GM19452 (cell line): ENCODE data around the gene SYT3.

Source experiments
- ATAC-seq: cut with Tn5 transposase; IDR thresholded peaks from one replicate; pipeline ENCODE4 v1.9.1; 2021; ENCODE audit not compliant: unreplicated experiment

SYT3 gene

DNA sequence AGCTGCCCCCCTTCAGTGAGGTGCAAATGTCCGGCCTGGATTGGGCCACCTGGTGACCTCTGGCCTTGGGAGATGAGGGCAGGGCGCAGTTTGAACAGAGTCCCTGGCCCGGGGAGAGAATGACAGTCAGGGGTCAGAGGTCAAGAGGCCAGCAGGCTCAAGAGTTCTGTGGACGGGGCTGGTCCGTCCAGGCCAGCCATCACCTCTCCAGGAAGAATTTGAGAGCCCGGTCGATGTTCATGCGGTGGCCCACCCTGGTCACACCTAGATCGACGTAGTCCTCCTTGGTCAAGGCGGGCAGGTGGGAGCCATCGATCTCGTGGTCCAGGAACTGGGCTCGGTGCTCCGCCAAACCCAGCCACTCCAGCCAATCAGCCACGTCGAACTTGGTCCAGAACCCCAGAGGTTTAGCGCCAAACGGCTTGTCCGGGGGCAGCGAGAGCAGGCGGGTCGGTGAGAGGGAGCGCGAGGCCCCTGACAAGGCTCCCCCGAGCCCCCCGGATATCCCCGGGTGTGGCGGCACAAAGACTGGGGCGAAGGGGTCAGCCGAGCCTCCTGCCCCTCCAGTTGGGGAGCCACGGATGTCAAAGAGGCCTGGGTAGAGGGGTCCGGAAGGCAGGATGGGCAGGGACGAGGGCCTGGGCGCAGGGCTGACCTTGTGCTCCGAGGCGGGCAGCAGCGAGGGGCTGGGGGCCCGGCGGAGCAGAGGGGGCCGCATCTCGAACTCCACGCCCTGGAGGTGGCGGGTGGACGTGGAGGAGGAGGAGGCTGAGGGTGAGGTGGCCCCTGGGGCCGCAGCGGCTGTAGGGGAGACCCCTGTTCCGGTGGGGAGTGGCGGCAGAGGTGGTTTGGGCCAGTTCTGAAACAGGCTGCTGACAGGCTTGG lies 22.3 kb upstream of the SYT3 start:
- ATAC-seq = no peak

DNA sequence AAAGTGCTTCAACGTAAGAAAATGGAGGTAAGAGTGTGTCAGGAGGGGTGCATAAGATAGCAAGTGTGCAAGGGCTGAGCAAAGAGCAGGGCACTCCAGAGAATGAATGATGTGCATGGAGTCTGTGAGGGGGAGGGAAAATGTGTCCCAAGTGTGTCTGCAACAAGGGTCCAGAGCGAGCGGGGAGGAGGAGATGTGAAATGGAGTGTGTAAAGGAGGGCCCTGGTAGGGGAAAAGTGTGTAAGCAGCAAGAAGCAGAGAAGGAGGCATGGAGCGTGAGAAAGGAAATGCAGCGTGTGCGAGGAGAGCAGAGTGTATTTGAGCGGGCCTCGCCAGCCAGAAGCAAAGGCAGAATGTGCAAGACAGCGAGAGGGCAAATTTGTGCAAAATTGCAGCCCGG lies 21.3 kb upstream of the SYT3 start:
- no peak for ATAC-seq

DNA sequence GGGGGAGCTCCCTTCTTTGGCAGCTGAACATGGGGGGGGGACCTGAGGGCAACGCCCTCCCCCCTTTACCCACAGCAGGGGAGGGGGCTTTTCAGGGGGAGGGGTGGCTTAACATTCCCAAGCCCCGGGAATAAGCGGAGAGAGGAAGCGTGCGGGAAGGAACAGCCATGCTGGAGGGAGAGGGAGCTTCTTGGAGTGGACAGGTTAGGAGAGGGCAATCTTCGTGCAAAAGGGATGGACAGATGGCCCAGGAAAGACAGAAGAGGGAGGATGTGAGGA lies 20.3 kb upstream of the SYT3 start:
- ATAC-seq = no peak

DNA sequence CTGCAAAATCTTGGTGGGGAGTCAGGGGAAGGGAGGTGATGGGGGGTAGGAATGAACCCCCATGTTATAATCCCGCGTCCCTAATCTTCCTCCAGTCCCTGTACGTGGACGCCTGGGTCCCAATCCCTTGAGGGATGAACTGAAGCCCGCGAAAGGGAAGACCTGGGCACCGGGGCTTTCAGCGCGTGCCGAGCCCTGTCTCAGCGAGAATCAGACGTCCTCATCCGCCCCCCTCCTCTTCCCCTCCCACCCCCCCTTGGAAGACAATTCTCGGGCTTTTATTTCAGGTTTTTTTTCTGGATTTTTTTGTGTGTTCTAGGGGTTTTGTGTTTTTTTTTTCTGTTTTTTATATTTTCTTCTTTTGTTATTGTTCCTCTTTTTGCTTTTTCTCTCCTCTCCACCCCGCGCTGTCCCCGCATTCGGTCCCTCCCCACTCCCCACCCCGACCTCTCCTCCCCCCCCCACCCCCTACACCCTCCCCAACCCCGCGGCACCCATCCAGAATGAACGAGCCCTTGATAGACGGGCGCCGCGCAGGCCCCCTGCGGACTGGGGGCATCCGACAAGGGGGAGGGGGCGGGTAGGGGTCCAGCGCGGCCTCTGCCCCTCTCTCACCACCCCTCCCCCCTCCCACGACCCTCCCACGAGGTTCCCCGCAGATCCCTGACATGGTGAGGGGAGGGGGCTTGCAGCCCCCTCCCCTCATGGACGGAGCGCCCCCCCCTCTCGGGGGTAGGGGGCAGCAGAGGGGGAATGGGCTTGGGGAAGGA lies 19.8 kb upstream of the SYT3 start:
- no peak for ATAC-seq

DNA sequence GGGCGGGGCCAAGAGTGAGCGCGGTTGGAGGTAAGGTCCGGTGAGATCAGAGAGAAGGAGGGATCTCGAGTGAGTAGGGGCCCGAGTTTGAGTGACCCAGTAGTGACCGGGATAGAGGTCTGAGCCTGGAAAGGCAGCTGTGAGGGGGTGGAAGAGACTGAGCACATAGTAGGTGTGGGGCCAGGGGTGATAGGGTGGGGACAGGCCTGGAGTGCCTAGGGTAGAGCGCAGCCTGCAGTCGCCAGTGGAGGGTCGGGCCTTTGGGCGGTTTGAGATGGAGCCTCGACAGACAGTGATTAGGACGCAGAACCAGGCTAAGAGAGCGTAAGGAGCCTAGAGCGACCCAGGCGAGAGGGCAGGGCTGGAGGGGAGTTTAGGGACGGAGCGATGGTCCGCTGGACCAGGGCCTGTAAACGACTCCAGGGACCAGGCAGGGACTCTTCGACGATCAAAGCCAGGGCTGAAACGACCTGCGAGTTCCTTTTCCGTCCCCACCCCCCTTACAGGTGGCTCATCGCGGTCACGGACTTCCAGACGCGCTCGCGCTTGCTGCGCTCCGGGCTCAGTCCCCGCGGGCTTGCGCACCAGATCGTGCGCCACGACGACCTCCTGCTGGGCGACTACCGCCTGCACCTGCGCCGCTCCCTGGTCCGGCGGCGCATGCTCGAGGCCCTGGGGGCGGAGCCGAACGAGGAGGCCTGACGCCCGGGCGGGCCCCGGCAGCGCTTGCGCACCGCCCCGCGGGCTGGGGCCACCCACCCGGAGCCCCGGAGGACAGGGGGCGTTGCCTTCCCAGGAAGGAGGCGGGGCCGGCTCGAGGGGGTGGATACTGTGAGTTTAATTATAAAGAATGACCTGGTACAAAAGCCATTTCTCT lies 19.0 kb upstream of the SYT3 start:
- ATAC-seq = no peak

DNA sequence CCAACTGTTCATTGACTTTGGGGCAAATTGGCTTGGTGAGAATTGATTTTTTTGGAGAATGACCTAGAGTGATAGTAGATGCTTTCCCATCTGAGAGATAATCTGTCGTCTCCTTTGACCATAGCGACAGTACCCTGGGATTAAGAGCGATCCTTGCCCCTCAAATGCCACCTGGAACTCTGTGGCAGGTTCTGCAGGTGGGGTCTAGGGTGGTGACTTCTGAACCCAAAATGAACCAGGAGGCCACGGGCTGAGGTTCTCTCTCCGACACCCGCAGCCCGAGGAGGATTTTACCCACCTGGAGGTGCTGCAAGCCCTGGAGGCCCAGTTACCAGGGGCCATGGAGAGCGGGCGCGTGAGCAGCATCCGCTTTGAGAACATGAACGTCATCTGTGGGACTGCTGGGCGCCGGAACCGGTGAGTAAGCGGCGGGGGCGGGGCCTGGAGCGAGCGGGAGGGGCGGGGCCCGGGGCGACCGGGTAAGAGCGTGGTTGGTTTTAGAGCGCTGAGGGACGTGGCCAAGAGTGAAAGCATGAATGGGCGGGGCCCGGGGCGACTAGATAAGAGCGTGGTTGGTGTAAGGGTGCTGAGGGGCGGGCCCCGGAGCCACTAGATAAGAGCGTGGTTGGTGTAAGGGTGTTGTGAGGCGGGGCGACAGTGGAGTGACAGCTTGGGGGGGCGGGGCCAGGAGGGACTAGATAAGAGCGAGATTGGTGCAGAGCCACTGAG lies 18.2 kb upstream of the SYT3 start:
- ATAC-seq = no peak

DNA sequence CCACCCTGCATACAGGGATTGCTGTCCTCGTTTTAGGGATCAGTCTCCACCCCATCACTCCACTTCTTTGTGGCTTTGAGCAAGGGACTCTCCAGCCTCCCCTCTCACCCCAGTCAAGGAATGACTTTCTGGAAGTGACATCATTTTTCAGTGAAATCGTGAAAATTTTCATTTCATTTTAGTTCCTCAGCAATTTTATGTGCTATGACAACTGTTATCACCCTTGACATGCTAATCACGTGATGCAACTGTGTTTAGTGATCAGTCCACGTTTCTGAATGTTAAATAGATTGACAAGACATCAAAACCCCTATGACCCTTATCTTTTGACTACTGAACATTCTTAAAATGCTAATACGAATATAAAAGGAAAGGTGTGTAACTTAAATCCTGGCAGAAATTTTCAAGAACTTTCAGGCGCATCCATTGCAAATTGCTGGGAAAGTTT lies 17.6 kb upstream of the SYT3 start:
- no peak for ATAC-seq

DNA sequence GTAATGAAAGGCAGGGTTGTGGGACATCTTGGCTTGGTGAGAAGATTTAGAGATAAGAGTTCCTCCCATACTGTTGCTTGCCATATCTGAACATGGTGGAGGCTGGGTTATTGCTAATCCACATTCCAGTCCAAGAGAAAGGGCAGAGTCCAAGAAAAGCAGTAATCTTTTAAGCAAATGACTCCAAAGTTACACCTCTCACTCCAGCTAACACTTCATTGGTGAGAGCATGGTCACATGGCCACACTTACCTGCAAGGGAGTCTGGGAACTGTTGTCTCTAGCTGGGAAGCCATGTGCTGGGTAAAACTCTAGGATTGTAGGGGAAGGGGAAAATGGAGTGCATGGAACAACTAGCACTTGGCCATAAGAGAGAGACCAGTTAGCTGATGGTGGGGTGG lies 15.2 kb upstream of the SYT3 start:
- no peak for ATAC-seq

DNA sequence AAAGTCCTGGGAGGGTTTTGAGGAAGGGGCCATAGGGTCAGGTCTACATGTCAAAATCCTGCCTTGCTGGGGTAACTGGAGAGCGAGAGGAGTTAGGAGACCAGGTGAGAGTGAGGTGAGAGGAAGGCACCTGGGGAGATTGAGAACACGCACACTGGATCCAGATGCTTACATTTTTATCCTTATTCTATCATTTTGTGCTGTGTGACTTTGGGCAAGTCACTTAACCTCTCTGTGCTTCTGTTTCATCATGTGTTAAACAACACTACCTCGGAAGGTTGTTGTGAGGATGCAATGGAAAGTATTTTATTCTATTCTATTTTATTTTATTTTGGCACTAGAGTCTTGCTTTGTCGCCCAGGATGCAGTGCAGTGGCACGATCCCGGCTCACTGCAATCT lies 13.0 kb upstream of the SYT3 start:
- ATAC-seq = no peak

DNA sequence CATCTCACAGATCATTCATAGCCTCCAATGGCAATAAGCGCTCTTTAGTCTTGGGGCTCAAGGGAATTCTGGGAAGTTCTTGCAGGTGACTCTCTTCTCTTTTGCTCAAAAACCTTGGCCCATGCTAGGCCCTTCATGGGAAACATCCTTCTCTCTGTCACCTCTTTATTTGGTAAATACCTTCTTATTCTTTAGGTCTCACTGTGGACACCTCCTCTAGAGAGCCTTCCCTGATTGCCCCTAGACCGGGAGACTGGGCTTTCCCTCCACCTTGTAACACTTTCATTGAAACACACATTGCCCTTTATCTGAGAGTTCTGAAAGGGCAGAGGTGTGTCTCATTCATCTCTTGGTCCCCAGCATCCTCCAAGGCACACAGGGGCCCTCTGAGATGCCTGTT lies 11.5 kb upstream of the SYT3 start:
- ATAC-seq = no peak

DNA sequence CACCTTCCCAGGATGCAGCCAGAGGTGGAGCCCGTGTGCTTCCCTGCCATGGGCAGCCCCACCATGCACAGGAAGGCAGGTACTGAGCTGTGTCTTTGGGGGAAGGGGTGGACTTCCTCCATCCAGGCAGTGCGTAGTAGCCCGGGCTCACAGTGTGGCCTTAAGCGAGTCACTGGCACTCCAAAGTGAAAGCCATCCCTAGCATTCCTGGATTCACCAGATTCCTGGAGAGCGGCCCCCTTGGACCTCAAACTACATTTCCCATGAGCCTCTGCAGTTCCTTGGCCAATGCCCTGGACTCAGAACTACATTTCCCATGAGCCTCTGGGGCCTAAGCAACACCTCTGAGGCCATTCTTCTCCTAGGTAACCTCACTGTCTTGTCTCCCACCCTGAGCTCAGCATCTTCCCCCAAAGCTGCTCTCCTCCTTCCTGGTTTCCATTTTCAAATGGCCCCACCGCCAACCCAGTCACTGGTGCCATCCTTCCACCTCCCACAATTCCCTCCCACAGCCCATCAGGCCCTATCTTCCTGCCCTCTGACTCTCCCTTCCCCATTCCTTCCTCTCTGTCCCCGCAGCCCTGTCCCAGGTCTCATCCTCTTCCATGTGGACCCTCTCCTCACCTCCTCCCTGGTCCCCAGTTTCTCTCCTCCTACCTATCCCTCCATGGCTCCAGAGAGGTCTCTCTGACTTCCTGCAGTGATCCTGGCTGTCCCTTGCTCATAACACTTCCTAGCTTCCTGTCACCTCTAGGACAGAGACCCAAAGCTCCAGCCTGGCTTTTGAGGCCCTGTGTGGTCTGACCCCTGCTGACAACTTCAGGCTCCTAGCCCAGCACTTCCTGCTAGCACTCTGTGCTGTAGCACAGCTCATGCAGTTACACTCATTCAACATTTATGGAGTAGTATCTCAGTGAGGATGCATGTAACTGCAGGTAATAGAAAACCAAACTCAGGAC lies 10.0 kb upstream of the SYT3 start, which contains the start of gene C19orf81:
C19orf81 (plus strand) TSS at position 13 of the 959 bp plus-strand sequence; CDS start at position 13, 0 bp downstream.
- ATAC-seq = no peak

DNA sequence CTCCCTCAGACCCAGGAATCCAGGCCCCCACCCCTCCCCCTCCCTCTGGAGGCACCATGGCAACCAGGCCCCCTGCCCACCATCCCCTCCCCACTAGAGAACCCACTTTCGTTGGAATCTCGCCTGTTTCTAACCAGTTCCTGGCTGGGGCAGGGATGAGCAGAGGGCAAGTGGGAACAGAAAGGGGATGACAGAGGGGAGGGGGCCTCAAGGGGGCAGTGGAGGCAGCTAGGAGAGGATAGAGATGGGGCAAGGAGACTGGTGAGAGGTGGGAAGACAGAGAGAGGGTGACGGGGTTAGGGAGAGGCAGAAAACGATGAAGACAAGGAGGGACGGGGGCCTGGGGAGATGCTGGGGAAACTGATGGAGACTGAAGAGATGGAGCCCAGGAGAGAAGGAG lies 9.0 kb upstream of the SYT3 start:
- ATAC-seq = no peak

DNA sequence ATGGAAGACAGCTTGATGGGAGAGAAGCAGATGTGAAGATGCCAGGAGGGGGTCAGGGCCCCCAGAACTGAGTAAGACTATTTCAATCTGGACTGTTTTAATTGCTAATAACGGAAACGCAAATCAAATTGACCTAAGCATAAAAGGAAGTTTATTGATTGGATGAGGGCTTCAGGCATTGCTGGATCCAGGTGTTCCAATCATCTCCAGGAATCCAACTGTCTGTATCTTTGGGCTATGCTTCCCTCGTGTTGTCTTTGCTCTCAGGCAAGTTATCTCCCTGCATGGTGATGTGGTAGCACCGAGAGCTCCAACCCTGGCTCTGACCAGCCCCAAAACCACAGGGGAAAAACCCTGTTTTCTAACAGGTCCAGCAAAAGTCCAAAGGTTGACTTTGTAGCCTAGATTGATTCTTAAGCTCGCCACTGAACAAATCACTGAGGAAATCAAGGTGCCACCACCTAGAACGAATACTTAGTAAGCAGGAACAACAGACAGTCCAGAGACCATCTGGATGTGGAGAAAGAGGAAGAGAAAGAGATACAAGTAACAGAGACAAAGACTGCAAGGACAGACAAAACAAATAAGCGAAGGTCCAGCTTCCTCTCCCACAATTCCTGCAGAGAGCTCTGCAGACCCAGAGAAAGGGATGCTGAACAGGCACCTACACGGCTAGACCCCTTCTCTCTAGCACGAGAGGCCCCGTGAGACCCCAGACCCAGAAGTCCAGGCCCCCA lies 8.4 kb upstream of the SYT3 start:
- ATAC-seq = no peak

DNA sequence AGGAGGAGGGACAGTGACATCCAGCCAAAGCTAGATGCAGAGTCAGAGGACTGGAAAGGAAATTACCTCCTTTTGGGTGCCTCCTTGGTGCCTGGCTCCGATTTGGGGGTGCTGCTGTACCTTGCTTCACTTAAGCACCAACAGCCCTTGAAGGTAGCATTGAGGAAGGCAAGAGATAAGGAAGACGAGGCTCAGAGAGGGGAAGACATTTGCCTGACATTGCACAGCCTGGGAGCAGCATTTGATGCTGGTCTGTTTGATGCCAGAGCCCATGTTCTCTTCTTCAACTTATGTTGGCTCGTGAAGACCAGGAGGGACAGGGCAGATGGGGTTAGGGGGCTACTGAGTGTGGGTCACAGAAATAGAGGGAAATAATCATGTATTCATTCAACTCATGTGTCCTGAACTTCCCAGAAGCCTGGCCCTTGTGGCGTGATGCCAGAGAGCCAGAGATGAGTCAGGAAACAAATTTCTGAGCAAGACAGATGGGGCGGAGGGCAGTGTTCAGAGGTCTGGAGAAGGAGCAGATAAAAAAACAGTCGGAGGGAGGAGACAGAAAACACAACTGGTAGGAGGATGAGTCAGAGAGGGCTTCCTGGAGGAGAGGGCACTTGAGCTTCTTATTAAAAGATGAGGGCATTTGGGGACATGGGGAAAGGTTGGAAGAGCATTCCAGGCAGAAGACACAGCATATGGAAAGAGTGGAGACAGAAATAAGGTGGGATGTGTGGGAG lies 6.6 kb upstream of the SYT3 start:
- no peak for ATAC-seq

DNA sequence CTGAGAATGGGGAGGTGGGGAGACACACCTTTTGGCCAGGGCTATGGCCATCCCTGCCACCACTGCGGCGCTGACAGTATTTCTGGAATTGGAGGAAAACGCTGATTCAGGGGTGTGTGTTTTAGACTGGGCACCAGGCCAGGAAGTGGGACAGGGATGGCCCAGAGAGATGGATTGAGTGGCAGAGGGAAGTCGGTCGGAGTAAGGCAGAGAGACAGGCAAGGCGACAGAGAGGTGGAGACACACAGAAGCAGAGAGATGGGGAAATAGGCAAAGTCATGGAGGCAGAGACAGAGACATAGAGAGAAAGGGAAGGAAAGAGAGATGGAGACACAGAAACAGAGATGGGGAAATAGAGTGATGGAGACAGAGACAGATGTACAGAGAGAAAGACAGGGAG lies 5.4 kb upstream of the SYT3 start:
- no peak for ATAC-seq

DNA sequence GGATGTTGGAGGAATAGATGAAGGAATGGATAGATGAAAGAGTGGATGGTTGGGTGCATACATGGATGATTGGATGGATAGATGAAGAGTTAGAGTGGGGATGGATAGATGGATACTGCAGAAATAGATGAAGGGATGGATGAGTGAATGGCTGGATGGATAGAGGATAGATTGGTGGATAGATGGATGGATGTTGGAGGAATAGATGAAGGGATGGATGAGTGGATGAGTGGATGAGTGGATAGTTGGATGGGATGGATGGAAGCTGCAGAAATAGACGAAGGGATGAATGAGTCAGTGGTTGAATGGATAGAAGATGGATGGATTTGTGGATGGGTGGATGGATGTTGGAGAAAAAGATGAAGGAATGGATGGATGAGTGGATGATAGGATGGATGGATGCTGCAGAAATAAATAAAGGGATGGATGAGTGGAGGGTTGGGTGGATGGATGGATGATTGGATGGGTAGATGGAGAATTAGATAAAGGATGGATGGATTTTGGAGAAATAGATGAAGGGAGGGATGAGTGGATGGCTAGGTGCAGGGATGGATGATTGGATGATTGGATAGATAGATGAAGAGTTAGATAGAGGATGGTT lies 4.7 kb upstream of the SYT3 start:
- ATAC-seq = no peak

DNA sequence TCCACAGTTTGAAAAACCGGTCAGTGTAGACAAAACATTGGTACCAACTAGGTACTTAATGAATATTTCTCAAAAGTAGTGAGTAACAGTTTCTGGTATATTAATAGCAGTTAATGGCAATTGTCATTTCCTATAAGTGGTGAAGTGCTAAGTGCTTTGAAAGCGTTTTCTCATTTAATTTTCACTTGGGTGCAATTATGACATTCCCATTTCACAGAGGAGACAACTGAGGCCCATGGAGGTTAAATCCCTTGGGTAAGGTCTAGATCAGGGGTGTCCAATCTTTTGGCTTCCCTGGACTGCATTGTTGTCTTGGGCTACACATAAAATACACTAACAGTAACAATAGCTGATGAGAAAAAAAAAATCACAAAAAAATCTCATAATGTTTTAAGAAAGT lies 687 bp upstream of the SYT3 start:
- no peak for ATAC-seq

DNA sequence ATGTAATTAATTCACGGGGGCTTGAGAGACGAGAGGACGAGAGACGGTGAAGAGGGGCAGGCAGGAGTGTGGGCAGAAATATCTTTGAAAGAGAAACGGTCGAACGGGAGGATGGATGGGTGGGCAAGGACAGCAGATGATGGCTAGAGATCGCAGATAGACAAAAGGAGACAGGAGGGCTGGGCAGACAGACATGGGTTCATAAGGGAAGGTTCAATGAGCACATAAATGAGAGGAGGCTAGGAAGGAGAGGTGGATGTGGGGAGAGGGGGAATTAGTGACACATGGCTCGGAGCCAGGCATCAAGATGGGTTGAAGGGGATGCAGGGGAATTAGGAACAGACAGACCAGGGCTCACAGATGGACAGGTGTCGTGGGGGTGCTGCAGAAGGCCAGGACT lies 1.1 kb downstream of the SYT3 start:
- ATAC-seq = no peak
